Smooth muscle cell (in vitro differentiated cells): Measurements from ENCODE around the gene EPHB6. TPM values are rescaled to one million over a fixed set of nuclear protein-coding genes. Genes with fewer than 3 reads are reported as not detected.

Experiments
- DNase-seq: peaks from one replicate; lab custom pipeline; 2025; ENCODE audit not compliant: unreplicated experiment; lab: John Stamatoyannopoulos, UW
- H2AFZ ChIP-seq: fragments of 200-600 bp; sonication (generic); 2 replicates; pipeline ENCODE4 v1.6.0; 2016; ENCODE audit warnings: antibody characterized with exemption, low read depth, mild to moderate bottlenecking
- H3F3A ChIP-seq: fragments of 200-600 bp; sonication (generic); 2 replicates; pipeline ENCODE4 v1.6.0; 2017; ENCODE audit warnings: antibody characterized with exemption, low read depth
- H3K27ac ChIP-seq: fragments of 200-600 bp; sonication (generic); 2 replicates; pipeline ENCODE4 v1.5.1; 2016; ENCODE audit warnings: low read depth, mild to moderate bottlenecking
- H3K27me3 ChIP-seq: fragments of 200-600 bp; sonication (generic); 2 replicates; pipeline ENCODE4 v1.6.1; 2016; ENCODE audit warnings: low read depth, mild to moderate bottlenecking
- H3K36me3 ChIP-seq: fragments of 200-600 bp; sonication (generic); 2 replicates; pipeline ENCODE4 v1.5.1; 2016; ENCODE audit warnings: low read depth
- H3K4me1 ChIP-seq: fragments of 200-600 bp; sonication (generic); 2 replicates; pipeline ENCODE4 v1.5.1; 2016; ENCODE audit warnings: low read depth
- H3K4me2 ChIP-seq: fragments of 200-600 bp; sonication (generic); 2 replicates; pipeline ENCODE4 v1.6.0; 2016; ENCODE audit warnings: mild to moderate bottlenecking
- H3K4me3 ChIP-seq: fragments of 200-600 bp; sonication (generic); 2 replicates; pipeline ENCODE4 v1.5.1; 2016; ENCODE audit warnings: mild to moderate bottlenecking
- H3K79me2 ChIP-seq: fragments of 200-600 bp; sonication (generic); 2 replicates; pipeline ENCODE4 v1.6.0; 2016; ENCODE audit warnings: low read depth, mild to moderate bottlenecking
- H3K9ac ChIP-seq: fragments of 200-600 bp; sonication (generic); 2 replicates; pipeline ENCODE4 v1.6.0; 2016; ENCODE audit warnings: low read depth
- H3K9me3 ChIP-seq: fragments of 200-600 bp; sonication (generic); replicated peaks from 2 replicates; pipeline ENCODE4 v1.5.1; 2016; ENCODE audit warnings: low read depth
- H4K20me1 ChIP-seq: fragments of 200-600 bp; sonication (generic); 2 replicates; pipeline ENCODE4 v1.6.0; 2016; ENCODE audit warnings: low read depth
- WGBS: methylation state at CpG from one replicate; pipeline ENCODE4 v1.1.7; 2016; ENCODE audit warnings: low lambda C conversion rate; 5-methylcytosine and 5-hydroxymethylcytosine counted together
- polyA plus RNA-seq: library from polyadenylated mRNA; unstranded; fragments of >200 nt; fragmentation: Nextera tagmentation; extraction: Ambion mirVana; gene quantifications from 2 replicates; pipeline ENCODE4 v1.2.1, GENCODE V29; 2016
- total RNA-seq: library from RNA; depleted of rRNA; stranded (reverse); fragments of >200 nt; gene quantifications from 2 replicates; pipeline ENCODE4 v1.2.3, GENCODE V29; 2014
- TF ChIP-seq, protein P1 (sequence below): fragments of 200-600 bp; sonication (generic); IDR thresholded peaks from 2 replicates; pipeline ENCODE4 v1.5.1; 2017; ENCODE audit warnings: borderline replicate concordance, mild to moderate bottlenecking, antibody characterized with exemption; ENCODE audit not compliant: insufficient read depth, poor library complexity, severe bottlenecking

The EPHB6 gene
- total and polyA plus RNA-seq, 2 experiments from 2014 or later = 4.8 to 12.6 TPM

DNA sequence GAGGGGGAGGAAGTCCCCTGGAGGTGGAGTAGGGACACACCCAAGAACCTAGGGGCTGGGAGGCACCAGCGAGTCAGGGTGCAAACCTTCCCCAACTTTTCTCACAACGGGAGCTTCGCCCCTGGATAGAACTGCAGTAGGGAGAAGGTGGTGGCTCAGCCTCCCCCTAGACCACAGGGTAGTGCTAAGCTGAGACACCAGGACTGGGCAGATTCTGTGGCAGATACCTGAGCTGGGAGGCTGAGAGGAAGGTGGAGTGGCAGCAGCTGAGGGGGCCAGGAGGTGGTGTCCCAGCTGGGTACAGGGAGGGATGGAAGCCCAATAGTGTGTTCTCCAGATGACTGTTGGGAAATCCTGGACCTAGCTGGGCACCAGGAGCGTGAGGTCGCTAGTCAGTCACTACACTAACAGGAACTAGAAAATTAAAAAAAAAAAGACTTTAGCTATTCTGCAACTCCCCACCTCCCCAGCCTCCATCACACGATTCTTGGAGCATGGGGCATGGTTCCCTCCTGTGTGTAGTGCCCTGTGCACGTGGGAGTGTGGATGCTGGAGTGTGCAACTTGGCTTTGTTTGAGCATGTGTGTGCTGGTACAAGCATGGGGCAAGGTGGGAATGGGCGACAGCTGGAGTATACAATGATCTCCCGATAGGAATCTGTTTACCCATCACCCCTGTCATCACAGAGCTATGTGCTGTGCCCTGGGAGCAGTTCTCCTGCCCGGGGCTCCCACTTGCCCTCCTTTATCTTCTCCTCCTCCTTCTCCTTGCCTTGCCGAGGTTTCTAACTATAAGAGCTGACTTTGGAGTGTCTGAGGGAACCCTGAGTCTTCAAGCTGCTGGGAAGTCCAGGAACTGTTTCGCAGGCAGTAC is 39.5 kb downstream of the EPHB6 start:
- no peaks in the 10 kb centered on the region for H3K36me3 ChIP-seq
- no peak for DNase-seq
- H3K27me3 ChIP-seq = peaks cover 20% of the 10 kb centered on the region
- 88% methylated on average over 12 of the region's 12 CpGs for WGBS
- H3K27ac ChIP-seq = no peak overlapping the region
- no peak overlapping the region for H2AFZ ChIP-seq
- H3K4me1 ChIP-seq = no peaks in the 10 kb centered on the region
- H3K4me3 ChIP-seq = no peak overlapping the region
- TF ChIP-seq, protein P1, sequence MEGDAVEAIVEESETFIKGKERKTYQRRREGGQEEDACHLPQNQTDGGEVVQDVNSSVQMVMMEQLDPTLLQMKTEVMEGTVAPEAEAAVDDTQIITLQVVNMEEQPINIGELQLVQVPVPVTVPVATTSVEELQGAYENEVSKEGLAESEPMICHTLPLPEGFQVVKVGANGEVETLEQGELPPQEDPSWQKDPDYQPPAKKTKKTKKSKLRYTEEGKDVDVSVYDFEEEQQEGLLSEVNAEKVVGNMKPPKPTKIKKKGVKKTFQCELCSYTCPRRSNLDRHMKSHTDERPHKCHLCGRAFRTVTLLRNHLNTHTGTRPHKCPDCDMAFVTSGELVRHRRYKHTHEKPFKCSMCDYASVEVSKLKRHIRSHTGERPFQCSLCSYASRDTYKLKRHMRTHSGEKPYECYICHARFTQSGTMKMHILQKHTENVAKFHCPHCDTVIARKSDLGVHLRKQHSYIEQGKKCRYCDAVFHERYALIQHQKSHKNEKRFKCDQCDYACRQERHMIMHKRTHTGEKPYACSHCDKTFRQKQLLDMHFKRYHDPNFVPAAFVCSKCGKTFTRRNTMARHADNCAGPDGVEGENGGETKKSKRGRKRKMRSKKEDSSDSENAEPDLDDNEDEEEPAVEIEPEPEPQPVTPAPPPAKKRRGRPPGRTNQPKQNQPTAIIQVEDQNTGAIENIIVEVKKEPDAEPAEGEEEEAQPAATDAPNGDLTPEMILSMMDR = no peak
- H3F3A ChIP-seq = no peaks in the 10 kb centered on the region
- H3K79me2 ChIP-seq = no peaks in the 10 kb centered on the region
- H3K9ac ChIP-seq = no peak overlapping the region
- no peak overlapping the region for H3K4me2 ChIP-seq
- H3K9me3 ChIP-seq = no peaks in the 10 kb centered on the region
- H4K20me1 ChIP-seq = no peaks in the 10 kb centered on the region

DNA sequence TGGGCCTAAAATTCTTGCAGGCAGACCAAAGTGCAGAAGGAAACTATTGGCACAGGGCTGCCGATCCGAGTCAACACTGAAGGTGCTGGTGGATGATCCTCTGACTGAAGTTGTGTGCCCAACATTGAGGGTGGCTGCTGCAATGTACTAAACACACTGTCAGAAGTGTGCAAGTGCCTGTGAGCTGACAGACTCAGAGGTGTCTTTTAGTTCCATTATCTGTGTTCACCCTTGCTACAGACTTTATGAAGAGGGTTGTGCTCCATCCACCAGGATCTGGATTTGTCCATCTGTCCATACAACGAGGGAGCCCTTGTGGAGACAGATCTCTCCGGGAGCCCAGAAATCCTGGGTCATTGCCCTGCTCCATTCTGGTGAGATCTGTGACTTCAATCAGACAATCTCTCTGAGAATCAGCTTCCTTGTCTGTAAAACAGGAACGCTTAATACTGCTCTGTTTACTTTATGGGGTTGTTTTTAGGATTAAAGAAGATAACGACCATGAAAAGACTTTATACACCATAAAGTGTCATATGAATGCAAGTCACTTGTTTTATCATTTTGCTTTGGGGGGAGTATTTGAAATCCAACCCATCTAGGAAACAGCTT is 40.2 kb downstream of the EPHB6 start:
- Histone ChIP-seq H3K4me3 (no peak overlapping the region), H3K9me3 (no peaks in the 10 kb centered on the region), H3K9ac (no peak overlapping the region), H3K4me2 (no peak overlapping the region), H3K27me3 (peaks cover 20% of the 10 kb centered on the region), H3K79me2 (no peaks in the 10 kb centered on the region), H3K36me3 (no peaks in the 10 kb centered on the region), H3K27ac (no peak overlapping the region), H3F3A (no peaks in the 10 kb centered on the region), H4K20me1 (no peaks in the 10 kb centered on the region), H3K4me1 (no peaks in the 10 kb centered on the region), H2AFZ (no peak overlapping the region)
- no peak for DNase-seq
- WGBS = 65% methylated on average over 6 of the region's 6 CpGs
- TF ChIP-seq, protein P1 = no peak

DNA sequence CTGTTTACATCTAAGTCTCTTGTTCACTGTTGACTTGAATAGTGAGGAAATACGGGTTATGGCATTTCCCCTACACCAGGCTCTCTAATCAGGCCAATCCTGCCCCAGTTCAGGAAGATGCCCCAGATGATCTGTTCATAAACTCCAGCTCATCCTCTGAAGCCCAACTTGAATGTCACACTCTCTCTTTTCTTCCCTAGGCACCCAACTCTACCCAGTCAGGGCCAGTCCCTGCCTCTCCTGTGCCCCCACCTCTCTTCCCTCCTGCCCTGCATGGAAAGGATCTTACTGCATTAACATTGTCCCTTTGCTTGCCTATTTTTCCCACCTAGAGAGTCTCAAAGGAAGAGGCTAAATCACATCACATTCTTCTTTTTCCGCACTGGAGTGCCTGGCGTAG is 41.3 kb downstream of the EPHB6 start:
- no peak overlapping the region for H2AFZ ChIP-seq
- no peak overlapping the region for H3K4me3 ChIP-seq
- no peak overlapping the region for H3K4me2 ChIP-seq
- no peak overlapping the region for H3K27ac ChIP-seq
- DNase-seq = no peak
- H3K79me2 ChIP-seq = no peaks in the 10 kb centered on the region
- H4K20me1 ChIP-seq = no peaks in the 10 kb centered on the region
- no peaks in the 10 kb centered on the region for H3F3A ChIP-seq
- WGBS = 94% methylated on average over 3 of the region's 3 CpGs
- H3K27me3 ChIP-seq = peaks cover 20% of the 10 kb centered on the region
- H3K4me1 ChIP-seq = no peaks in the 10 kb centered on the region
- H3K9me3 ChIP-seq = no peaks in the 10 kb centered on the region
- TF ChIP-seq, protein P1 = no peak
- H3K36me3 ChIP-seq = no peaks in the 10 kb centered on the region
- no peak overlapping the region for H3K9ac ChIP-seq
